ENCODE results near the gene SAXO2. TPM values are rescaled to one million over a fixed set of nuclear protein-coding genes. Genes with fewer than 3 reads are reported as not detected.
"Not testable (repeated sequence)": the region's sequence is repeated elsewhere in the genome, so short reads cannot be mapped to it uniquely, and the experiment has no call there.

The SAXO2 gene
- total and polyA plus RNA-seq, 2 donors, result 0.80 to 6.0 TPM

- Histone ChIP-seq H3K4me3 (ENCODE audit: low read length in 2 of 2) (no peak overlapping the region), H3K9me3 (ENCODE audit: control insufficient read depth in 2 of 2, insufficient read depth in 1 of 2, low read length in 1 of 2) (no peaks in the 10 kb centered on the region), H3K36me3 (ENCODE audit: control insufficient read depth in 2 of 2, insufficient read depth in 2 of 2, low read length in 1 of 2) (no peaks in the 10 kb centered on the region), H3K4me1 (ENCODE audit: control insufficient read depth in 2 of 2, insufficient read depth in 2 of 2, low read length in 2 of 2) (no peaks in the 10 kb centered on the region), H3K27ac (ENCODE audit: low read depth in 1 of 2, low read length in 1 of 2) (no peak overlapping the region), H3K27me3 (ENCODE audit: control insufficient read depth in 2 of 2, insufficient read depth in 1 of 2, low read length in 1 of 2) (no peaks in the 10 kb centered on the region)
- no peak for DNase-seq (ENCODE audit: low read depth in 6 of 9, low spot score in 9 of 9)
Observed at GRCh38 chr15:82275410-82275809, 12.8 kb downstream of the SAXO2 start.

DNA sequence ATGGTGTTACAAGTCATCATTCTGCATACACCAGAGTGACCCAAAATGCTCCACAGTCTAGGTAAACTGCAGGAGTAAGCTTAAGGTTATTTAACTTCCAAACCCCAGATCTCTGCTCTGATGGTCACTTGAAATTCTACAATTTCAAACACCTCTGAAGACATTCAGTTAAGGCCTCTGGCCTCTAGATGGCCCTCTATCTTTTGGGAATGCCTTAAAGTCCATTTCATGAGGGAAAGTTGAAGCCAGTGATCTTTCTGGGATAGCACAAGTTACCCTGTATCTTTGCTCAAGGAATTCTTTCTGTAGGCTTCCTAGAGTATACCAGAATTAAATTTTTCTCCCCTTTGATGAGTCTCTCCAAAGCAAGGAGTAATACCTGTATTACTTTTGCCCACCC, 18.7 kb downstream of the SAXO2 start:
- not testable (repeated sequence) for H3K4me3 ChIP-seq (ENCODE audit: low read length in 2 of 2); H3K9me3 ChIP-seq (ENCODE audit: control insufficient read depth in 2 of 2, insufficient read depth in 1 of 2, low read length in 1 of 2); H3K27ac ChIP-seq (ENCODE audit: low read depth in 1 of 2, low read length in 1 of 2); H3K4me1 ChIP-seq (ENCODE audit: control insufficient read depth in 2 of 2, insufficient read depth in 2 of 2, low read length in 2 of 2); DNase-seq (ENCODE audit: low read depth in 6 of 9, low spot score in 9 of 9); H3K36me3 ChIP-seq (ENCODE audit: control insufficient read depth in 2 of 2, insufficient read depth in 2 of 2, low read length in 1 of 2); H3K27me3 ChIP-seq (ENCODE audit: control insufficient read depth in 2 of 2, insufficient read depth in 1 of 2, low read length in 1 of 2)

DNA sequence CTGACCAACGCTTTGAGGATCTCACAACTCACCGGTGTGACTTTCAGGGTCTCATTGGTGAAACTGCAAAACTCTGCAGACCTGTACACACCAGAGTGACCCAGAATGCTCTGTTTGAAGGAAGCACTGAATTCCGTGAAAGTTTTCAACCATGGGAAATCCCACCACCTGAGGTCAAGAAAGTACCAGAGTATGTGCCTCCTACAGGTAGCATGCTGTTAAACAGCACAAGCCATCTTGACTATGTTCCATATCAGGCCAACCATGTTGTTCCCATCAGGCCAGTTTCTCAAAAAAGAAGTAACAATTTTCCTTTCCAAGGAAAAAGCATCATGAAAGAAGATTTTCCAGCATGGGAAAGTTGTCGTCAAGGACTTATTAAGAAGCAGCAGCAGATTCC, 19.8 kb downstream of the SAXO2 start:
- H3K4me3 ChIP-seq (ENCODE audit: low read length in 2 of 2); H3K27ac ChIP-seq (ENCODE audit: low read depth in 1 of 2, low read length in 1 of 2): not testable (repeated sequence)
- 94% methylated on average over 4 of the region's 4 CpGs for WGBS

GRCh38 chr15:82284381-82284780, 21.8 kb downstream of the SAXO2 start:
- DNase-seq (ENCODE audit: low read depth in 6 of 9, low spot score in 9 of 9); H3K4me3 ChIP-seq (ENCODE audit: low read length in 2 of 2); H3K27me3 ChIP-seq (ENCODE audit: control insufficient read depth in 2 of 2, insufficient read depth in 1 of 2, low read length in 1 of 2); H3K36me3 ChIP-seq (ENCODE audit: control insufficient read depth in 2 of 2, insufficient read depth in 2 of 2, low read length in 1 of 2); H3K9me3 ChIP-seq (ENCODE audit: control insufficient read depth in 2 of 2, insufficient read depth in 1 of 2, low read length in 1 of 2); H3K27ac ChIP-seq (ENCODE audit: low read depth in 1 of 2, low read length in 1 of 2): not testable (repeated sequence)
- peaks cover 0 to 13% of the 10 kb centered on the region in 2 donors for H3K4me1 ChIP-seq (ENCODE audit: control insufficient read depth in 2 of 2, insufficient read depth in 2 of 2, low read length in 2 of 2)
- WGBS, result 86% methylated on average over 1 of the region's 2 CpGs

More for the DNA sequence above, 19.8 kb downstream of the SAXO2 start:
- H3K36me3 ChIP-seq (ENCODE audit: control insufficient read depth in 2 of 2, insufficient read depth in 2 of 2, low read length in 1 of 2); DNase-seq (ENCODE audit: low read depth in 6 of 9, low spot score in 9 of 9); H3K9me3 ChIP-seq (ENCODE audit: control insufficient read depth in 2 of 2, insufficient read depth in 1 of 2, low read length in 1 of 2); H3K27me3 ChIP-seq (ENCODE audit: control insufficient read depth in 2 of 2, insufficient read depth in 1 of 2, low read length in 1 of 2): not testable (repeated sequence)
- peaks cover 0 to 13% of the 10 kb centered on the region in 2 donors for H3K4me1 ChIP-seq (ENCODE audit: control insufficient read depth in 2 of 2, insufficient read depth in 2 of 2, low read length in 2 of 2)

GRCh38 chr15:82286475-82286874, 23.9 kb downstream of the SAXO2 start:
- DNase-seq (ENCODE audit: low read depth in 6 of 9, low spot score in 9 of 9), result peak in 1 of 9 donors; percentile 38
- H3K9me3 ChIP-seq (ENCODE audit: control insufficient read depth in 2 of 2, insufficient read depth in 1 of 2, low read length in 1 of 2); H3K36me3 ChIP-seq (ENCODE audit: control insufficient read depth in 2 of 2, insufficient read depth in 2 of 2, low read length in 1 of 2); H3K27me3 ChIP-seq (ENCODE audit: control insufficient read depth in 2 of 2, insufficient read depth in 1 of 2, low read length in 1 of 2); H3K4me3 ChIP-seq (ENCODE audit: low read length in 2 of 2): not testable (repeated sequence)
- WGBS, result 51% methylated on average over 4 of the region's 4 CpGs
- Histone ChIP-seq H3K4me1 (ENCODE audit: control insufficient read depth in 2 of 2, insufficient read depth in 2 of 2, low read length in 2 of 2) (peaks cover 0 to 13% of the 10 kb centered on the region in 2 donors), H3K27ac (ENCODE audit: low read depth in 1 of 2, low read length in 1 of 2) (peak overlapping the region in 1 of 2 donors; percentile 55)

GRCh38 chr15:82288202-82288601, 25.6 kb downstream of the SAXO2 start:
- 93% methylated on average over 2 of the region's 2 CpGs for WGBS
- H3K36me3 ChIP-seq (ENCODE audit: control insufficient read depth in 2 of 2, insufficient read depth in 2 of 2, low read length in 1 of 2); DNase-seq (ENCODE audit: low read depth in 6 of 9, low spot score in 9 of 9); H3K27me3 ChIP-seq (ENCODE audit: control insufficient read depth in 2 of 2, insufficient read depth in 1 of 2, low read length in 1 of 2); H3K9me3 ChIP-seq (ENCODE audit: control insufficient read depth in 2 of 2, insufficient read depth in 1 of 2, low read length in 1 of 2); H3K4me3 ChIP-seq (ENCODE audit: low read length in 2 of 2); H3K27ac ChIP-seq (ENCODE audit: low read depth in 1 of 2, low read length in 1 of 2): not testable (repeated sequence)
- peaks cover 0 to 13% of the 10 kb centered on the region in 2 donors for H3K4me1 ChIP-seq (ENCODE audit: control insufficient read depth in 2 of 2, insufficient read depth in 2 of 2, low read length in 2 of 2)

DNA sequence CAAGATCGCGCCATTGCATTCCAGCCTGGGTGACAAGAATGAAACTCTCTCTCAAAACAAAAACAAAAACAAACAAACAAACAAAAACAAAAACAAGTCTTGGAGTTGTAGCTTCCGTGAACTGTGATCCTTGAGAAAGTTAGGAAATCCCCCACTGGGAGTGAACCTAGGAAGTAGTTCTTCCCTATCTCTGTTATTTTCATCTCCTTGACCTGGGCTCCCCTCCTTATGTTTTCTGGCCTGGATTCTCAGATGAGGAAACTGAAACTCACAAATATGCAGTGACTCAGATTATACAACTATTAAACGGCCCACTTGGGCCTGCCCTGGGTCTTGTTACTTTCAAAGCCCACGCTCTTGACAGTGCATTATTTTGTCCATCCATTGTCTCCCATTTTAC, 29.7 kb downstream of the SAXO2 start:
- no peaks in the 10 kb centered on the region for H3K9me3 ChIP-seq (ENCODE audit: control insufficient read depth in 2 of 2, insufficient read depth in 1 of 2, low read length in 1 of 2)
- H3K27me3 ChIP-seq (ENCODE audit: control insufficient read depth in 2 of 2, insufficient read depth in 1 of 2, low read length in 1 of 2), result no peaks in the 10 kb centered on the region
- H3K27ac ChIP-seq (ENCODE audit: low read depth in 1 of 2, low read length in 1 of 2), result no peak overlapping the region
- H3K36me3 ChIP-seq (ENCODE audit: control insufficient read depth in 2 of 2, insufficient read depth in 2 of 2, low read length in 1 of 2), result no peaks in the 10 kb centered on the region
- DNase-seq (ENCODE audit: low read depth in 6 of 9, low spot score in 9 of 9), result no peak
- no peak overlapping the region for H3K4me3 ChIP-seq (ENCODE audit: low read length in 2 of 2)
- peaks cover 0 to 2% of the 10 kb centered on the region in 2 donors for H3K4me1 ChIP-seq (ENCODE audit: control insufficient read depth in 2 of 2, insufficient read depth in 2 of 2, low read length in 2 of 2)
- WGBS, result 96% methylated on average over 5 of the region's 5 CpGs

DNA sequence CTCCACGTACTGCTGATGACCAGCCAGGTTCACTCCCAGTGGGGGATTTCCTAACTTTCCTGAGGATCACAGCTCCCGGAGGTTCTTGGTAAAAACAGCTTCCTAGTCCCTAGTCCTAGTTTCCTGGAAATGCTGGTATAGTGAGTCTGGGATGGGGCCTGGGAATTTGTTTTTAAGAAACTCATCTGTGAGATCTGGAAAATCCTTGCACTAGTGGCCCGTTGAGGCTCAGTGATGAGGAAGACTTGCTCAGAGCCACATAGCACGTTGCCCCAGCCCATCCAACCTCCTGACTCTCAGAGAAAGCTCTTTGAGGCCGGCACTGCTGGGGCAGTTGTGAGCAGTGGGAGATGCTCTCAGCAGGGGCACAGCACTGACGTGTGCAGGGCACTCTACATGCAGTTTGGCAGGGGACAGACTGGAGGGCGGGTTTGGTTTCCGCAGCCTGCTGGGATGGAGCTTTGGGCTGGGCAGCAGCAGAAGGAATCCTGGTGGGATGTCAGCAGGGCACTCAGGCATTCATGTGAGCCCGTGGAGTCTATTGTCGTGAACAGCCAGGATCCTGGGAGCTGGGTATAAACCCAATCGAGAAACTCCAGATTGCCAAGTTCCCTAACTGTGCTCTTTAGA, 31.6 kb downstream of the SAXO2 start:
- Histone ChIP-seq H3K4me1 (ENCODE audit: control insufficient read depth in 2 of 2, insufficient read depth in 2 of 2, low read length in 2 of 2) (peaks cover 7 to 17% of the 10 kb centered on the region in 2 donors), H3K36me3 (ENCODE audit: control insufficient read depth in 2 of 2, insufficient read depth in 2 of 2, low read length in 1 of 2) (no peaks in the 10 kb centered on the region), H3K9me3 (ENCODE audit: control insufficient read depth in 2 of 2, insufficient read depth in 1 of 2, low read length in 1 of 2) (no peaks in the 10 kb centered on the region), H3K27me3 (ENCODE audit: control insufficient read depth in 2 of 2, insufficient read depth in 1 of 2, low read length in 1 of 2) (no peaks in the 10 kb centered on the region), H3K4me3 (ENCODE audit: low read length in 2 of 2) (no peak overlapping the region), H3K27ac (ENCODE audit: low read depth in 1 of 2, low read length in 1 of 2) (no peak overlapping the region)
- 89% methylated on average over 11 of the region's 11 CpGs for WGBS
- no peak for DNase-seq (ENCODE audit: low read depth in 6 of 9, low spot score in 9 of 9)

GRCh38 chr15:82297546-82297945, 34.9 kb downstream of the SAXO2 start:
- H3K4me3 ChIP-seq (ENCODE audit: low read length in 2 of 2), result no peak overlapping the region
- no peaks in the 10 kb centered on the region for H3K36me3 ChIP-seq (ENCODE audit: control insufficient read depth in 2 of 2, insufficient read depth in 2 of 2, low read length in 1 of 2)
- H3K27ac ChIP-seq (ENCODE audit: low read depth in 1 of 2, low read length in 1 of 2), result no peak overlapping the region
- 97% methylated on average over 5 of the region's 5 CpGs for WGBS
- no peaks in the 10 kb centered on the region for H3K27me3 ChIP-seq (ENCODE audit: control insufficient read depth in 2 of 2, insufficient read depth in 1 of 2, low read length in 1 of 2)
- no peaks in the 10 kb centered on the region for H3K9me3 ChIP-seq (ENCODE audit: control insufficient read depth in 2 of 2, insufficient read depth in 1 of 2, low read length in 1 of 2)
- no peak for DNase-seq (ENCODE audit: low read depth in 6 of 9, low spot score in 9 of 9)
- peaks cover 7 to 17% of the 10 kb centered on the region in 2 donors for H3K4me1 ChIP-seq (ENCODE audit: control insufficient read depth in 2 of 2, insufficient read depth in 2 of 2, low read length in 2 of 2)
